Natural killer cell (primary cell): ENCODE data around the gene ACY1. TPM values are rescaled to one million over a fixed set of nuclear protein-coding genes. Genes with fewer than 3 reads are reported as not detected.

ENCODE experiments used
- ATAC-seq, 3 donors: fragments of 150-1000 bp in 2 of 3; fragments of 200-7000 bp in 1 of 3; cut with Tn5 transposase; 1 replicate in 1 of 3; 2 replicates in 2 of 3; pipeline ENCODE4 v1.10.0; 2021; ENCODE audit warnings: mild to moderate bottlenecking in 2 of 3, moderate library complexity in 2 of 3
- DNase-seq, 2 donors: peaks; one replicate each; pipeline versions ENCODE4 v3.0.0 to v3.0.0-alpha.2; 2013 to 2021; ENCODE audit warnings: mixed read lengths in 1 of 2
- H3K27ac ChIP-seq: one replicate; pipeline ENCODE4 v1.5.1; 2013; ENCODE audit warnings: mild to moderate bottlenecking, low read length
- H3K27me3 ChIP-seq: one replicate; pipeline ENCODE4 v1.6.1; 2013; ENCODE audit warnings: low read length; ENCODE audit not compliant: control insufficient read depth, insufficient read depth
- H3K36me3 ChIP-seq: one replicate; pipeline ENCODE4 v1.6.1; 2013; ENCODE audit warnings: low read length; ENCODE audit not compliant: control insufficient read depth, insufficient read depth
- H3K4me1 ChIP-seq: one replicate; pipeline ENCODE4 v1.6.1; 2013; ENCODE audit warnings: low read length; ENCODE audit not compliant: control insufficient read depth, insufficient read depth
- H3K4me3 ChIP-seq: one replicate; pipeline ENCODE4 v1.5.1; 2013; ENCODE audit warnings: low read length
- H3K9me3 ChIP-seq: one replicate; pipeline ENCODE4 v1.6.1; 2013; ENCODE audit warnings: low read length; ENCODE audit not compliant: control insufficient read depth, insufficient read depth
- H3K27ac Mint-ChIP-seq, 2 donors: one replicate each; pipeline ENCODE4 v1.8.0; 2022; ENCODE audit warnings: mild to moderate bottlenecking in 2 of 2, mixed read lengths in 2 of 2, moderate library complexity in 1 of 2
- H3K27me3 Mint-ChIP-seq, 2 donors: one replicate each; pipeline ENCODE4 v1.8.0; 2022; ENCODE audit warnings: low read depth in 2 of 2, mixed read lengths in 2 of 2
- H3K36me3 Mint-ChIP-seq: one replicate; pipeline ENCODE4 v1.8.0; 2022; ENCODE audit warnings: mixed read lengths
- H3K4me1 Mint-ChIP-seq, 2 donors: one replicate each; pipeline ENCODE4 v1.8.0; 2022; ENCODE audit warnings: mixed read lengths in 2 of 2
- H3K4me3 Mint-ChIP-seq: one replicate; pipeline ENCODE4 v1.8.0; 2022; ENCODE audit warnings: mild to moderate bottlenecking, moderate library complexity, mixed read lengths
- H3K9me3 Mint-ChIP-seq, 2 donors: one replicate each; pipeline ENCODE4 v1.8.0; 2022; ENCODE audit warnings: mixed read lengths in 2 of 2
- WGBS: methylation state at CpG from one replicate; pipeline ENCODE4 v1.1.7; 2013; ENCODE audit warnings: missing lambda C conversion rate; ENCODE audit not compliant: insufficient coverage; 5-methylcytosine and 5-hydroxymethylcytosine counted together
- intact Hi-C: fragments of 100-400 bp; cut with micrococcal nuclease; formaldehyde crosslinking; loops from one replicate; pipeline ENCODE4 v1.14.2; 2022
- total RNA-seq, 4 donors: library from RNA; stranded (reverse); fragments of 120-200 nt in 1 of 4; gene quantifications; one replicate each; pipeline versions ENCODE4 v1.2.3 to v1.2.4, GENCODE V29; 2013 to 2022
- TF ChIP-seq, protein P1 (sequence below): fragments of 200-600 bp; IDR thresholded peaks from one replicate; pipeline ENCODE4 v1.8.0; 2022; ENCODE audit warnings: antibody characterized with exemption

ACY1 gene
- total RNA-seq, 3 donors from 2014 or later (not counting 1 experiment from before 2014, with no cell fraction given): 8.4 to 19.5 (median 13.8) TPM

GRCh38 chr3:52001443-52001974 is 18.2 kb downstream of the ACY1 start:
- intact Hi-C loops: loop anchor here (1.0 to 5.0 kb wide), 4 partner anchors 51 to 336 kb away; no protein-coding TSS in a partner anchor
- Histone ChIP-seq H3K36me3 (no peaks in the 10 kb centered on the region), H3K27ac (no peak overlapping the region), H3K27me3 (no peaks in the 10 kb centered on the region), H3K9me3 (no peaks in the 10 kb centered on the region), H3K4me3 (no peak overlapping the region), H3K4me1 (peaks cover 17% of the 10 kb centered on the region)
- peaks cover 0 to 8% of the 10 kb centered on the region in 2 donors for H3K4me1 Mint-ChIP-seq
- peaks cover 0 to 4% of the 10 kb centered on the region in 2 donors for H3K27me3 Mint-ChIP-seq
- peak; percentile 91 to 99 (median 99) for ATAC-seq
- TF ChIP-seq, protein P1, sequence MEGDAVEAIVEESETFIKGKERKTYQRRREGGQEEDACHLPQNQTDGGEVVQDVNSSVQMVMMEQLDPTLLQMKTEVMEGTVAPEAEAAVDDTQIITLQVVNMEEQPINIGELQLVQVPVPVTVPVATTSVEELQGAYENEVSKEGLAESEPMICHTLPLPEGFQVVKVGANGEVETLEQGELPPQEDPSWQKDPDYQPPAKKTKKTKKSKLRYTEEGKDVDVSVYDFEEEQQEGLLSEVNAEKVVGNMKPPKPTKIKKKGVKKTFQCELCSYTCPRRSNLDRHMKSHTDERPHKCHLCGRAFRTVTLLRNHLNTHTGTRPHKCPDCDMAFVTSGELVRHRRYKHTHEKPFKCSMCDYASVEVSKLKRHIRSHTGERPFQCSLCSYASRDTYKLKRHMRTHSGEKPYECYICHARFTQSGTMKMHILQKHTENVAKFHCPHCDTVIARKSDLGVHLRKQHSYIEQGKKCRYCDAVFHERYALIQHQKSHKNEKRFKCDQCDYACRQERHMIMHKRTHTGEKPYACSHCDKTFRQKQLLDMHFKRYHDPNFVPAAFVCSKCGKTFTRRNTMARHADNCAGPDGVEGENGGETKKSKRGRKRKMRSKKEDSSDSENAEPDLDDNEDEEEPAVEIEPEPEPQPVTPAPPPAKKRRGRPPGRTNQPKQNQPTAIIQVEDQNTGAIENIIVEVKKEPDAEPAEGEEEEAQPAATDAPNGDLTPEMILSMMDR: peak; percentile 93
- no peaks in the 10 kb centered on the region for H3K9me3 Mint-ChIP-seq
- H3K36me3 Mint-ChIP-seq: no peaks in the 10 kb centered on the region
- H3K27ac Mint-ChIP-seq: no peak overlapping the region
- 1% methylated on average over 18 of the region's 18 CpGs for WGBS
- peak; percentile 85 to 94 for DNase-seq
- no peak overlapping the region for H3K4me3 Mint-ChIP-seq

DNA sequence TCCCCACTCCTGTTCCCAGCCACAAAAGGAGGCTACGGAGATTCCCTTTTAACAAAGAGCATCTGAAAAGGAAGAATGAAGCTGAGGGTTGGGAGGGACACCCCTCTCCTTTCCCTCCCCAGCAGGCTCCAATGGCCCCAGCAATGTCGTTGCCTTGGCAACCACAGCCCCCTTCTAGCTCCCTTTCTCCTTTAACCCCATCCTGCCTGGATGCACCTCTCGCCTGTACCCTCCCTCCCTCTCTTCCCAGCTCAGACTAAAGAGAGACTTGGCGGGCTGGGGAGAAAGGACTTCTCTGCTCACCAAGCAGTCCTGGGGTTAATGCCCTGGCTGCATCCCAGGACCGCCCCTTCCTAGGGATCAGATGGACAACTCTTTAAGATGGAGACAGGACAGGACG is 19.4 kb downstream of the ACY1 start:
- Histone ChIP-seq H3K27ac (no peak overlapping the region), H3K9me3 (no peaks in the 10 kb centered on the region), H3K4me3 (no peak overlapping the region), H3K36me3 (no peaks in the 10 kb centered on the region), H3K4me1 (peaks cover 17% of the 10 kb centered on the region), H3K27me3 (no peaks in the 10 kb centered on the region)
- Mint-ChIP-seq H3K27me3 (peaks cover 0 to 4% of the 10 kb centered on the region in 2 donors), H3K36me3 (no peaks in the 10 kb centered on the region), H3K27ac (no peak overlapping the region), H3K4me3 (no peak overlapping the region), H3K4me1 (peaks cover 0 to 8% of the 10 kb centered on the region in 2 donors), H3K9me3 (no peaks in the 10 kb centered on the region)
- TF ChIP-seq, protein P1: no peak
- 87% methylated on average over 5 of the region's 6 CpGs for WGBS
- intact Hi-C loops: loop anchor here (5.0 kb wide), 2 partner anchors 50 to 335 kb away; no protein-coding TSS in a partner anchor
- DNase-seq (no peak), ATAC-seq (no peak)

- TF ChIP-seq, protein P1: no peak
- Mint-ChIP-seq H3K4me1 (peaks cover 0 to 8% of the 10 kb centered on the region in 2 donors), H3K27ac (no peak overlapping the region), H3K27me3 (no peaks in the 10 kb centered on the region), H3K36me3 (no peaks in the 10 kb centered on the region), H3K9me3 (no peaks in the 10 kb centered on the region), H3K4me3 (no peak overlapping the region)
- DNase-seq (peak in 1 of 2 donors; percentile 29), ATAC-seq (no peak)
- Histone ChIP-seq H3K4me3 (no peak overlapping the region), H3K27me3 (no peaks in the 10 kb centered on the region), H3K36me3 (no peaks in the 10 kb centered on the region), H3K9me3 (no peaks in the 10 kb centered on the region), H3K27ac (no peak overlapping the region), H3K4me1 (peaks cover 17% of the 10 kb centered on the region)
- intact Hi-C loops: loop anchor here (5.0 kb wide), 2 partner anchors 48 to 333 kb away; no protein-coding TSS in a partner anchor
- WGBS: 79% methylated on average over 16 of the region's 16 CpGs
Observed at GRCh38 chr3:52004163-52004787, 20.9 kb downstream of the ACY1 start.
